RPMI7951 (cell line): Measurements from ENCODE around the gene SLCO3A1. TPM values are rescaled to one million over a fixed set of nuclear protein-coding genes. Genes with fewer than 3 reads are reported as not detected.

Experiments used
- DNase-seq: peaks from one replicate; pipeline ENCODE4 v3.0.0-alpha.2; 2012; ENCODE audit warnings: low read depth
- total RNA-seq: library from RNA; depleted of rRNA; stranded (reverse); fragments of >200 nt; shearing (Covaris generic); gene quantifications from 2 replicates; pipeline ENCODE4 v1.2.3, GENCODE V29; 2014; rRNA removed

The SLCO3A1 gene
- 1.7 and 1.9 TPM in 2 replicates for total RNA-seq

DNA sequence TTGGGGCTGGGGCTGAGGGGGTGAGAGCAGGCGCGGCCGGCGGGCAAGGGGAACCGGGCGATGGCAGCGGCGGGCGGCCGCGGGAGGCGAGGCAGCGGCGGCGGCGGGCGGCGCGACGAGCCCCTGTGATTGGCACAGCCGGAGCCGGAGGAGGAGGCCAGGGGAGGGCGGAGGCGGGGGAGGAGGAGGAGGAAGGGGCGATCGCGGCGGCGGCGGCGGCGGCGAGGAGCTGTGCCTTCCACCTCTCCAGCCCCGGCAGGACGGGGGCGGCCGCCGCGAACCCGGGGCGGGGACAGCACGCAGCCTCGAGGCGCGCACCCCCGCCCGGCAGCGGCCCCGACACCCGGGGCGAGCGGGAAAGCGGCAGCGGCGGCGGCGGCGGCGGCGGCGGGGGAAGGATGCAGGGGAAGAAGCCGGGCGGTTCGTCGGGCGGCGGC is at the start of gene SLCO3A1:
SLCO3A1 (plus strand) TSS at position 198 of the 437 bp plus-strand sequence.
- peak; percentile 73 for DNase-seq

DNA sequence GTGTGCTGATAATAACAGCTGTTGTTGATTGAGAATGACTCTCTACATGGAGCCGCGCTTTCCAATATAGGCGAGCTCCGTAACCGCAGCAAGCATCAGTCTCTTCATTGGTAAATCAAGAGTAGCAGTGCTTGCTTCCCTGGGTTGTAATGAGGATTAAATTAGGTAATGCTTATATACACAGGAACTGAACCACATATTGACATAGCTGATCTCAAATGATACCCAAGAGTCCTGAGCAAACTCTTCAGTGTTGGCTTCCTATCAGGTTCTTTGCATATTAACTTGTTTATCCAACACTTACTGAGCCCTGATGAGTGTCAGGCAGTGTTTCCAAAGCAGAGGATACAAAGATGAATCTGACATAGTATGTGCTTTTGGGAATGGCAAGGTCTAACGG is 46.4 kb upstream of the SLCO3A1 start:
- DNase-seq: no peak

DNA sequence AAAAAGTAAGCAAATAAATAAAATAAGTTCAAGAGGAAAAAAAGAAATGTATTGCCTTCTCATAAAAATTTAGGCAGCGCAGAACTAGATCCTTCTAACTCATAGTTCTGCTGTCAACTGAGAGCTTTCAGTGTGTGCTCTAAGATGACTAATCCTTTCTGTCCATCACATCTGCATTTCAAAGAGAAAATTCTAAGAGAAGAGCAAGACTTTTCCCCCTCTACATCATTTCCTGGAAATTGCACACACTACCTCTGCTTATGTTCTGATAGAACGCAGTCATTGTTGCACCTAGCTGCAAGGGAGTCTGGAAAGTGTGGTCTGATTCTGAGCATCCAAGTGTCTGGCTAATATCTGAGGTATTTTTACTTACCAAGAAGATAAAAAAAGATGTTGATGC is 39.6 kb upstream of the SLCO3A1 start:
- DNase-seq: no peak

GRCh38 chr15:91816942-91817341 is 36.6 kb upstream of the SLCO3A1 start:
- no peak for DNase-seq

DNA sequence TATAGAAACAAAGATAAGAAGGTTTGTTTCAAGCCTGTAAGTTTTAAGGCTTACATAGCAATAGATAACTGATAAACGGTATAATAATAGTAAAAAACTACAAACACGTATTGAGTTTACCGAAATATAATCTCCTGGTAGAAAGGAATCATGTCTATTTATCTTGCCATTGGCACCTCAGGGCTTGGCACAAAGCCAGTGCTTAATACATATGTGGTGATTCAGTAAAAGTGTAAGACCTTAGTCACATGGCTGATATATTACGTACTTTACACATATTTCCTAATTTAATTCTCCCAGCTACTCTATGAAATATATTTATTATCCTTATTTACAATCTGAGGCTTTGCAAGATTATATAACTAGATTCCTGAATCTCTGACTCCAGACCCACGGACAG is 32.0 kb upstream of the SLCO3A1 start:
- DNase-seq: peak; percentile 10

DNA sequence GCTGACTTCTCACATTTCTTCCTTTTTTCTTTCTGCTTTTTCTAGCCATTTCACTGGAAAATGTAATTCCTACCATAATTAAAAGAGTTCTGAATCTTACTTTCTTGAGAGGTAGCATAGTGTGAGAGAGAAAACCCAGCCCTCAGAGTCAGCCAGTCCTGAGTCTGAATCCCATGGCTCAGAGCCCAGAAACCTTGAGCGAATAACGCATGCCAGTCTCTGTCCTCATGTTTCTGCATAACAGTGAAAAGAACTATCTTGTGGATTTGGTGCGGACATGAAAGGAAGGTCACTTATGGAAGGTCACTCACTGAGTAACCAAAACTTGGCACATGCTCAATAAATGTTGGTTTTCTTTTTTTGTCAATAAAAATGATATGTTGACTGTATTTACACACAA is 29.3 kb upstream of the SLCO3A1 start:
- peak; percentile 6 for DNase-seq

DNA sequence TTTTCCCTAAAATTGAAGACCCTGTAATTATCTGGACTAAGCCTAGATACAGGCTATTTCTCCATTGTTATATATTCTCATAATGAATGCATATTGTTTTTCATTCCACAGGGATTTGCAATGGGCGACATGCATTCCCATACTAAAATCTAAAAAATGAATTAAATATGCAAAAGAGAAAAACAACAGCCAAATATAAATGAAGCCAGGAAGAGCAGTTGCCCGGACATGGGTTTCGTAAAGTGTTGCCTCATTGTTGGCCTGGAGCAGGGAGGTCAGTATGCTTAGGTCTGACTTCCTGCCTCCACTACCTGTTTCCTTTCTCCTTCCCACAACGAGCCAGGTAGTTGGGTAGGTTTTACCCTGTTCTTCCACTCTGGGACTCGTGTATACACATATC is 27.1 kb upstream of the SLCO3A1 start:
- DNase-seq: no peak

DNA sequence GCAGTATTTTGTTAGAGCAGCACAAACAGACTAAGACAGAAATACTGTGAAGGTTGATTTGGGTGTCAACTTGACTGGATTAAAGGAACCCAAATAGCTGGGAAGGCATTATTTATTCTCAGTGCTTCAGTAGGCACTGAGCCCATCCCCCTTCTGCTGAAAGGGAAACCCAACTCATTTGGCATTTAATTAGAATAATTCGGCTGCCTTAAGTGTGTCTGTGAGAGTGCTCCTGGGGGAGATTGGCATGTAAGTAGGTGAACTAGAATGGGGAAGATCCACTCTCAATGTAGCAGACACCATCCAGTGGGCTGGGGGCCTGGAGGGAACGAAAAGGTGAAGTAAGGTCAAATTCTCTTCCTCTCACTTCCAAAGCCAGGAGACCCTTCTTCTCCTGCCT is 20.5 kb upstream of the SLCO3A1 start:
- DNase-seq: no peak

DNA sequence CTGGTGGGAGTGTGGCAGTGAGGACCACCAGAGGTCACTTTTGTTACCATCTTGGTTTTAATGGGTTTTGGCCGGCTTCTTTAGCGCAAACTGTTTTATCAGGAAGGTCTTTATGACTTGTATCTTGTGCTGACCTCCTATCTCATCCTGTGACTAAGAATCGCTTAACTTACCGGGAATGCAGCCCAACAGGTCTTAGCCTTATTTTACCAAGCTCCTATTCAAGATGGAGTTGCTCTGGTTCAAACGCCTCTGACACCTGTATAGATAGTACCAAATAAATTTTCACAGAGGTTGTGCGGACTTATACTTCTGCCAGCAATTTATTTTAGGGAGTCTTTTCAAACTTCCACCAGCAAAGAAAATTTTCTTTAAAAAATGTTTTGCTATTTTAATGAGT is 13.6 kb upstream of the SLCO3A1 start:
- DNase-seq: no peak

GRCh38 chr15:91841861-91842260 is 11.6 kb upstream of the SLCO3A1 start:
- DNase-seq: no peak

DNA sequence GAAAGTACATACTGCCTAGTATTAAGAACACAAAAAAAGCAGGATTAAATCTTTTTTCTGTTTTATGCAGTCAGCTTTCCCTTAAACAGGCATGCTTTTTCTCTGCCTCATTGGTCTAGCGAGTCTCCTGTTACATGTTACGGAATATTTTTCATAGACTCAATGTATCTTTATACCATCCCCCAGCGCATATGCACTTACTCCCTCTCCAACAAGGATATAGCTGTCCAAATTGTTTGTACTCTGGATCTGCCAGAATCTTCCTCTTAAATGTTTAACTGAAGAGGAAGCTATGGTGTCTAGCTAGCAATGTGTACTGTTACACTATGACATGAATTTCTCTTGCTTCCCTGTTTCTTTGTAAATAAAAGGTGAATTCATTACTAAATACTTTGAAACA is 9.2 kb upstream of the SLCO3A1 start:
- DNase-seq: no peak

GRCh38 chr15:91844928-91845327 is 8.6 kb upstream of the SLCO3A1 start:
- no peak for DNase-seq

GRCh38 chr15:91845720-91846119 is 7.8 kb upstream of the SLCO3A1 start:
- no peak for DNase-seq

DNA sequence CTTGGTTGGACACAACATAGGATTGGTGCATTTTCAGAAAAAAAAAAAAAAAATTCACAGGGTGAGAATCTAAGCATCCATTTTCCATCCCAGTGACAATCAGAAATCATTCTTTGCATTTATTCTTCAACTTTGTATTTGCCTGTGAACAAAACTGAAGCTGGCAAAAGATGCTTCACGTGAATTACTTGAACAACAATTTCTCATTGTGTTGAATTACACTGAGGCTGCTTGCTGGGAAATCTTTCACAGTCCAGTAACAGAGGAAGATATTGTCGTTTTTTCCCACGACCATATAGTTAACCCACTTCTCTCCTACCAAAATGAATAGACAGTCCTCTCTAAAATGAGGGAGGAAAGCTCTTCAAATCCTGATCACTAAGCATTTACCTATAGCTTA is 4.3 kb upstream of the SLCO3A1 start:
- no peak for DNase-seq

GRCh38 chr15:91849749-91850161 is 3.8 kb upstream of the SLCO3A1 start:
- peak; percentile 66 for DNase-seq

DNA sequence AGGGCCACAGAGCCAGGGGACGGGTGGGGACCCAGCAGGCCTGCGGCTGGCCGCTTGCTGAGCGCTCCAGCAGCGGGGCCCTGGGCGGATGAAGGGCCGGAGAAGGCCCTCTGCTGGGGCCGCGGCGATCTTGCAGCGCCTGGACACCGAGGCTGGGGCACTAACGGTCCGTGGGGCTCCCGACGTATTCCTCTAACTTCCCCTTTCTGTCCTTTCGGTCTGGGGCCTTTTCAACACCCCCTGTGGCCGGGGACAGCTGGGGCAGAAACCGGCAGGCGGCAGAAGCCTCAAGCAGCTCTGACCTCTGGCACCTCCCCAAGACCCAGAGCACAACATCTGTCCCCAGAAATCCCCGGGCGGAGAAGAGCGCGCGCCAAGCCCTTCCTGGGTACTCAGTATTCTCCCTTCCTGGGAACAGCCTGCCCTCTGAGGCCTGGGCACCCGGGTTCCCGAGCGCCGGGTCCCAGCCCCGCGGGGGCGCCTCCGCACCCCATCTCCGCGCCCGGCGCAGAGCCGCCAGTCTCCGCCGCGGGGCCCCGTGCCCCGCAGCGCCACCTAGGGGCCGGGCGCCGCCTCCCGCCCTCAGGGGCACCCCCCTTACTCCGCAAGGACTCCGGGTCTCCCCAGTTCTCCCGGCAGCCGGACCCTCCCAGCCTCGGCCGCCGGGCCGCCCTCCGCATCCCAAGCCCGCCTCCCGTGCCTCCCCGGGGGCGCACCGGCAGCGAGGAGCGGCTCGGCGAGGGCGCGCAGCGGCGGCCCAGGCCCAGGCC is 582 bp upstream of the SLCO3A1 start:
- peak; percentile 71 for DNase-seq

DNA sequence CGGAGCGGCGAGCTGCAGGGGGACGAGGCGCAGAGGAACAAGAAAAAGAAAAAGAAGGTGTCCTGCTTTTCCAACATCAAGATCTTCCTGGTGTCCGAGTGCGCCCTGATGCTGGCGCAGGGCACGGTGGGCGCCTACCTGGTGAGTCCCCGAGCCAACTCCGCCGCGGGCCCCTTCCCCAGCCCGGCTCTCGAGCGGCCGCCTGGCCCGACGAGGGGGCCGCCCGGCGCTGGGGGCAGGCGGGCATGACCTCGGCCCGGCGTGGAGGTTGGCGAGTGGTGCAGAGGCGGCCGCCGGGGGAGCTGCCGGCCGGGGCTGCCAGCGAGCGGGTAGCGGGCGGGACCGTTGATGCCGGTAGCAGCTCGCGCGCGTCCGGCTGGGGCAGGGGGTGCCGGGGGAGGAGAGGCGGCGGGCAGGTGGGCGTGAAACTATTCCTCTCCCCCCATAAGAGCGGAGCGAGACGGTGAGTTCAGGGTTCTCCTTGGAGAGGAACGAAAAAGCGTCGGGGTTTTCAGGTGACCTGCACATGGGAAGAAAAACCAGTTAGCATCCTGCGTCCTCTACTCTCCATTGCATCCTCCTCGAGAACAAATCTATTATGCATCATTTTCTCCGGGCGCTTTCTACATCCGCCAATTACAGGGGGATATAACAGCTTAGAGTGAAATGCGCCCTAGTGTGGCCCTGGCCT is 585 bp downstream of the SLCO3A1 start:
- DNase-seq: peak; percentile 35

DNA sequence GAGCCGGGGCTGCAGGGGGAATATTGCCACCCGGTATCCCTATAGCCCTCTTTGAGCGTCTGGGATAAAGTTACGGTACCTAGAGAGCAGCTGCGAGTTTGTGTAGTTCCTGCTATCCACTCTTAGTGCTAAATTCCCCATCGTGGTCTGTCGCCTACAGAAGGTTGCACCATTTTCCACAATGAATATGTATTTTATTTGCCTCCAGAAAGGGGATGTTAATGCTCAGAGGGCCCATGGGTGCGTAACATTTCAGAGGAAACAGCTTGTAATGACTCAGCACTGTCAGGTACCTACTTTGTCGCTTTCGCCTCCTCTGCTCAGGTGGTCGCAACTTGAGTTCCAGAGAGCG is 1.1 kb downstream of the SLCO3A1 start:
- no peak for DNase-seq

DNA sequence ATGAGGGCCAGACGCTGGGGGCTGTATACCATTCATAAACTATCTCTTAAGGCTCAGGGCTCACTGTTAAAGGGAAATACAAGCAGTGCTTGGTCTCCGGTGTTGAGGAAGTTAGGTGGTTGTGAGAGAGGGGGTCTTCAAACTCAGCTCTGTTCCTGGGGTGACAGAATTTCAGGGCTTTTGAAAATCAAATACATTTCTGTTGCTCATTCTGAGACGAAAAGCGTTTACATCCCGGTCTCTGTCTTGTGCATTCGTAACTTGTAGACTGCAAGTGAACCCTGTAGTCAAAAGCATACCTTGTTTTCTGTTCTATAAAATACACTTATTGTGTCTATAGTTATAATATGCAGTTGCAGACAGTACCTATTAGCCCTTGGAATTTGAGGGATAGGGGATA is 1.7 kb downstream of the SLCO3A1 start:
- no peak for DNase-seq

- no peak for DNase-seq
Observed at GRCh38 chr15:91855684-91856489, 2.4 kb downstream of the SLCO3A1 start.

GRCh38 chr15:91857224-91857585 is 3.7 kb downstream of the SLCO3A1 start:
- no peak for DNase-seq

DNA sequence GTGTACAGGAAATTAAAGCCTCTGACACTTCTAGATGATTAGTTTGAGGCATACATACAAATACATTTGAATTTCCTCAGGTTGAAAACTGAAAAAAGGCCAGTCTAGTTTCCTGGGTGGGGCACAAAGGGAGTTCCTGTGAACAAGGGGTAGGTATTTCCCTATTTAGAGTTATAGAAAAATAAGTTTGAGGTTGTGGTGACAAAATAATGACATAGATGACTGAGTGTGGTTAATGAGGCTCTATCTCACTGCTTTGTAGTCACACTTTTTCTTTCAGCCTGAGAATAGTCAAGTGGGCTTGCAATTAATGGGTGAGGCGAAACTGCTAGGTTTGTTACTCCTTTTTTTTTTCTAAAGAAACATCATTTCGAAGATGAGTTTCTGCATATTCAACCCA is 4.3 kb downstream of the SLCO3A1 start:
- no peak for DNase-seq

DNA sequence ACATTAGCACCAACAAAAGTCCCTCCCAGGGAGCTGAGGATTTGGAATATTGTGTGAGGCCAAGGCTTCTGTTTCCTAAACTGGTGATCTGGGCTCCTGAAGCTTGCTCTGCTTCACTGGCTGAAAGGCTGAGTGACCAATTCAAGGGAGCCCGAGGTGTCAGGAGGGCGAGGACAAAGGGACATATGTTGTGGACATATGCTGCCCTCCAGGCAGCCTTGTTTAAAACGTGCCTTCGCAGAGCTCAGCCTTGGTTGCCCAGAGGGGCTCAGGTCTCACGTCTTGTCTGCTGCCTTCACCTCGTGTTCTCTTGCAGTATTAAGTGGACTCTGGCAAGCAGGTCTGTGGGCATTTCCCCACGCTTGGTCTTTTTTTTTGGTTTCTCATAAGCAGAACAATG is 7.0 kb downstream of the SLCO3A1 start:
- no peak for DNase-seq
